HG02840 (cell line): ENCODE measurements around the gene SKP2.
"Not testable (repeated sequence)": the region's sequence is repeated elsewhere in the genome, so short reads cannot be mapped to it uniquely, and the experiment has no call there.

Source experiments
- ATAC-seq: cut with Tn5 transposase; IDR thresholded peaks from one replicate; pipeline ENCODE4 v1.9.1; 2021; ENCODE audit warnings: mild to moderate bottlenecking, moderate library complexity, moderate number of reproducible peaks; ENCODE audit not compliant: unreplicated experiment, low FRiP score

The SKP2 gene

GRCh38 chr5:36156121-36156601 is 4.2 kb downstream of the SKP2 start:
- no peak for ATAC-seq

GRCh38 chr5:36156619-36157018 is 4.7 kb downstream of the SKP2 start:
- no peak for ATAC-seq

- no peak for ATAC-seq
These were observed 6.2 kb downstream of the SKP2 start for GRCh38 chr5:36158144-36158543.

GRCh38 chr5:36160617-36161016 is 8.7 kb downstream of the SKP2 start:
- no peak for ATAC-seq

GRCh38 chr5:36161361-36161760 is 9.4 kb downstream of the SKP2 start:
- no peak for ATAC-seq

GRCh38 chr5:36162810-36163486 is 11.0 kb downstream of the SKP2 start:
- ATAC-seq: no peak

- no peak for ATAC-seq
These were observed 12.6 kb downstream of the SKP2 start for GRCh38 chr5:36164461-36164860.

- no peak for ATAC-seq
These were observed 16.8 kb downstream of the SKP2 start for GRCh38 chr5:36168737-36169136.

GRCh38 chr5:36170832-36171424 is 19.0 kb downstream of the SKP2 start:
- ATAC-seq: no peak

- ATAC-seq: no peak
These were observed 20.7 kb downstream of the SKP2 start for GRCh38 chr5:36172599-36172998.

GRCh38 chr5:36173426-36173825 is 21.5 kb downstream of the SKP2 start:
- no peak for ATAC-seq

- ATAC-seq: no peak
These were observed 22.2 kb downstream of the SKP2 start for GRCh38 chr5:36174119-36174518.

- ATAC-seq: no peak
These were observed 23.1 kb downstream of the SKP2 start for GRCh38 chr5:36175043-36175442.

- peak; percentile 91 for ATAC-seq
These were observed 25.2 kb downstream of the SKP2 start for GRCh38 chr5:36177154-36177553.

- ATAC-seq: no peak
These were observed 26.0 kb downstream of the SKP2 start for GRCh38 chr5:36177715-36178523.

- no peak for ATAC-seq
These were observed 26.6 kb downstream of the SKP2 start for GRCh38 chr5:36178524-36178890.

- no peak for ATAC-seq
These were observed 28.0 kb downstream of the SKP2 start for GRCh38 chr5:36179950-36180349.

- ATAC-seq: no peak
These were observed 28.8 kb downstream of the SKP2 start for GRCh38 chr5:36180556-36181350.

- ATAC-seq: no peak
These were observed 29.9 kb downstream of the SKP2 start for GRCh38 chr5:36181774-36182173.

- ATAC-seq: not testable (repeated sequence)
These were observed 32.5 kb downstream of the SKP2 start for GRCh38 chr5:36184408-36184807.

- no peak for ATAC-seq
These were observed 41.8 kb downstream of the SKP2 start for GRCh38 chr5:36193746-36194145.
